Activated CD4-positive, alpha-beta T cell treated with anti-CD3 and anti-CD28 coated beads, Interleukin-2, Interleukin-6, amounts not matched to agents 100 ng/mL and 50 ng/mL, durations not matched to agents 16 hours and 8 hours (primary cell): ENCODE measurements around the gene RFC3.

Experiments used
- DNase-seq: peaks from one replicate; pipeline ENCODE4 v3.0.0-alpha.2; 2020

The RFC3 gene

GRCh38 chr13:33868343-33868994 lies 50.5 kb downstream of the RFC3 start:
- no peak for DNase-seq

- no peak for DNase-seq
Measured at GRCh38 chr13:33869005-33869404, 51.1 kb downstream of the RFC3 start.

GRCh38 chr13:33870046-33870668 lies 52.2 kb downstream of the RFC3 start:
- no peak for DNase-seq

- no peak for DNase-seq
Measured at GRCh38 chr13:33871207-33872004, 53.5 kb downstream of the RFC3 start.

GRCh38 chr13:33872005-33872351 lies 54.0 kb downstream of the RFC3 start:
- no peak for DNase-seq

GRCh38 chr13:33873251-33873908 lies 55.4 kb downstream of the RFC3 start:
- DNase-seq, result no peak

GRCh38 chr13:33874871-33875270 lies 56.9 kb downstream of the RFC3 start:
- no peak for DNase-seq

GRCh38 chr13:33875618-33876401 lies 57.9 kb downstream of the RFC3 start:
- no peak for DNase-seq

- DNase-seq, result no peak
Measured at GRCh38 chr13:33876716-33877394, 58.9 kb downstream of the RFC3 start.

GRCh38 chr13:33879118-33879517 lies 61.2 kb downstream of the RFC3 start:
- no peak for DNase-seq

GRCh38 chr13:33882804-33883203 lies 64.9 kb downstream of the RFC3 start:
- DNase-seq, result no peak

GRCh38 chr13:33884531-33885220 lies 66.7 kb downstream of the RFC3 start:
- no peak for DNase-seq
